ENCODE results near the gene PRPS1. TPM values are rescaled to one million over a fixed set of nuclear protein-coding genes. Genes with fewer than 3 reads are reported as not detected.
"Not testable (repeated sequence)": the region's sequence is repeated elsewhere in the genome, so short reads cannot be mapped to it uniquely, and the experiment has no call there.

The PRPS1 gene
- total and polyA plus RNA-seq, 2 experiments from 2014 or later, result 91.1 to 149 TPM

DNA sequence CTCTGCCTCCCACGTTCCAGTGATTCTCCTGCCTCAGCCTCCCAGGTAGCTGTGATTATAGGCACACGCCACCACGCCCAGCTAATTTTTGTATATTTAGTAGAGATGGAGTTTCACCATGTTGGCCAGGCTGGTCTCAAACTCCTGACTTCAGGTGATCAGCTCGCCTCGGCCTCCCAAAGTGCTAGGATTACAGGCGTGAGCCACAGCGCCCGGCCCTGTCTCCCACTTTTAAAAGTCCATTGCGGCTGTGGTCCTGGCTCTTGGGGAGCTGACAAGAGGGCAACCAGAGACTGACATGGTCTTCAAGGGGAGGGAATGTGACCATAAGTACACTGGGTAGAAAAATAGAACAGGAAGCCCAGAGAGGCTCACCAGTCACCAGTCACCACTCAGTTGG lies 42.9 kb downstream of the PRPS1 start:
- peaks cover 27% of the 10 kb centered on the region for H3K4me1 Mint-ChIP-seq
- H3K27ac Mint-ChIP-seq; H3K9me3 Mint-ChIP-seq; H3K36me3 ChIP-seq (ENCODE audit: insufficient read depth); H3K79me2 ChIP-seq (replicated peaks; ENCODE audit: insufficient read depth); H3F3A ChIP-seq (replicated peaks; ENCODE audit: low read depth); H3K4me3 ChIP-seq; H3K27me3 ChIP-seq (ENCODE audit: insufficient read depth); DNase-seq (ENCODE audit: low spot score); H4K20me1 ChIP-seq (replicated peaks; ENCODE audit: insufficient read depth); H3K9me2 ChIP-seq (ENCODE audit: insufficient read depth); H3K4me1 ChIP-seq (ENCODE audit: insufficient read depth); H3K27me3 Mint-ChIP-seq (ENCODE audit: insufficient read depth, low read depth, poor library complexity); H3K27ac ChIP-seq (ENCODE audit: low read depth); H2AFZ ChIP-seq; H3K4me2 ChIP-seq; ATAC-seq; H3K36me3 Mint-ChIP-seq (ENCODE audit: low read depth); H3K4me3 Mint-ChIP-seq: not testable (repeated sequence)

DNA sequence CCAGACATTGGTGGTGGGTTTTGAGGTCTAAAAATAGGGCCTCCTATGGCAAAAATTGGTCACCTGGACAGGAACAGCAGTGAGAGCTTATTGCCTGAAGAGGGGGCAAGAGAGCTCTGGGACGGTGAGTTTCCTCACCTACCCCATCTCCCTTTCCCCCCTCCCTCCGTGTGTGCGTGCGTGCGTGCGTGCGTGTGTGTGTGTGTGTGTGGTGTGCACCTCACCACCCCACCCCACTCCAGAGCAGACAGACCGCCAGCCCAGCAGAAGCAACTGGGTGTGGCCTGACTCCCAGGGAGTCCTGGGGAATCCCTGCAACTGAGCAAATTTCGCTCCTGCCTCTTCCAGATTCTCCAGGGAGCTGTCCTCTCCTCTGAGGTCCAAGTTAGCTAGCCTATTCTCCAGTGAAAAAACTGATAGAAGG lies 44.7 kb downstream of the PRPS1 start:
- H3K36me3 ChIP-seq (ENCODE audit: insufficient read depth), result no peaks in the 10 kb centered on the region
- ATAC-seq (peak; percentile 59), DNase-seq (ENCODE audit: low spot score) (peak; percentile 73)
- TF ChIP-seq NANOG (IDR thresholded peaks at IDR 0.05; ENCODE audit: borderline replicate concordance) (no peak), CREB1 (CRISPR knock-in tag; IDR thresholded peaks at IDR 0.05; ENCODE audit: low read depth) (peak; percentile 19; the same call in 1 of the 2 replicates), STAT1 (IDR thresholded peaks at IDR 0.05; ENCODE audit: unreplicated experiment) (no peak), EZH2phosphoT487 (IDR thresholded peaks at IDR 0.05; ENCODE audit: unreplicated experiment) (no peak)
- TF ChIP-seq, protein P1, sequence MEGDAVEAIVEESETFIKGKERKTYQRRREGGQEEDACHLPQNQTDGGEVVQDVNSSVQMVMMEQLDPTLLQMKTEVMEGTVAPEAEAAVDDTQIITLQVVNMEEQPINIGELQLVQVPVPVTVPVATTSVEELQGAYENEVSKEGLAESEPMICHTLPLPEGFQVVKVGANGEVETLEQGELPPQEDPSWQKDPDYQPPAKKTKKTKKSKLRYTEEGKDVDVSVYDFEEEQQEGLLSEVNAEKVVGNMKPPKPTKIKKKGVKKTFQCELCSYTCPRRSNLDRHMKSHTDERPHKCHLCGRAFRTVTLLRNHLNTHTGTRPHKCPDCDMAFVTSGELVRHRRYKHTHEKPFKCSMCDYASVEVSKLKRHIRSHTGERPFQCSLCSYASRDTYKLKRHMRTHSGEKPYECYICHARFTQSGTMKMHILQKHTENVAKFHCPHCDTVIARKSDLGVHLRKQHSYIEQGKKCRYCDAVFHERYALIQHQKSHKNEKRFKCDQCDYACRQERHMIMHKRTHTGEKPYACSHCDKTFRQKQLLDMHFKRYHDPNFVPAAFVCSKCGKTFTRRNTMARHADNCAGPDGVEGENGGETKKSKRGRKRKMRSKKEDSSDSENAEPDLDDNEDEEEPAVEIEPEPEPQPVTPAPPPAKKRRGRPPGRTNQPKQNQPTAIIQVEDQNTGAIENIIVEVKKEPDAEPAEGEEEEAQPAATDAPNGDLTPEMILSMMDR (conservative IDR thresholded peaks at IDR 0.05; ENCODE audit: low read depth in 2 of 2), result peak; percentile 51 to 74
- TF ChIP-seq, protein P2, sequence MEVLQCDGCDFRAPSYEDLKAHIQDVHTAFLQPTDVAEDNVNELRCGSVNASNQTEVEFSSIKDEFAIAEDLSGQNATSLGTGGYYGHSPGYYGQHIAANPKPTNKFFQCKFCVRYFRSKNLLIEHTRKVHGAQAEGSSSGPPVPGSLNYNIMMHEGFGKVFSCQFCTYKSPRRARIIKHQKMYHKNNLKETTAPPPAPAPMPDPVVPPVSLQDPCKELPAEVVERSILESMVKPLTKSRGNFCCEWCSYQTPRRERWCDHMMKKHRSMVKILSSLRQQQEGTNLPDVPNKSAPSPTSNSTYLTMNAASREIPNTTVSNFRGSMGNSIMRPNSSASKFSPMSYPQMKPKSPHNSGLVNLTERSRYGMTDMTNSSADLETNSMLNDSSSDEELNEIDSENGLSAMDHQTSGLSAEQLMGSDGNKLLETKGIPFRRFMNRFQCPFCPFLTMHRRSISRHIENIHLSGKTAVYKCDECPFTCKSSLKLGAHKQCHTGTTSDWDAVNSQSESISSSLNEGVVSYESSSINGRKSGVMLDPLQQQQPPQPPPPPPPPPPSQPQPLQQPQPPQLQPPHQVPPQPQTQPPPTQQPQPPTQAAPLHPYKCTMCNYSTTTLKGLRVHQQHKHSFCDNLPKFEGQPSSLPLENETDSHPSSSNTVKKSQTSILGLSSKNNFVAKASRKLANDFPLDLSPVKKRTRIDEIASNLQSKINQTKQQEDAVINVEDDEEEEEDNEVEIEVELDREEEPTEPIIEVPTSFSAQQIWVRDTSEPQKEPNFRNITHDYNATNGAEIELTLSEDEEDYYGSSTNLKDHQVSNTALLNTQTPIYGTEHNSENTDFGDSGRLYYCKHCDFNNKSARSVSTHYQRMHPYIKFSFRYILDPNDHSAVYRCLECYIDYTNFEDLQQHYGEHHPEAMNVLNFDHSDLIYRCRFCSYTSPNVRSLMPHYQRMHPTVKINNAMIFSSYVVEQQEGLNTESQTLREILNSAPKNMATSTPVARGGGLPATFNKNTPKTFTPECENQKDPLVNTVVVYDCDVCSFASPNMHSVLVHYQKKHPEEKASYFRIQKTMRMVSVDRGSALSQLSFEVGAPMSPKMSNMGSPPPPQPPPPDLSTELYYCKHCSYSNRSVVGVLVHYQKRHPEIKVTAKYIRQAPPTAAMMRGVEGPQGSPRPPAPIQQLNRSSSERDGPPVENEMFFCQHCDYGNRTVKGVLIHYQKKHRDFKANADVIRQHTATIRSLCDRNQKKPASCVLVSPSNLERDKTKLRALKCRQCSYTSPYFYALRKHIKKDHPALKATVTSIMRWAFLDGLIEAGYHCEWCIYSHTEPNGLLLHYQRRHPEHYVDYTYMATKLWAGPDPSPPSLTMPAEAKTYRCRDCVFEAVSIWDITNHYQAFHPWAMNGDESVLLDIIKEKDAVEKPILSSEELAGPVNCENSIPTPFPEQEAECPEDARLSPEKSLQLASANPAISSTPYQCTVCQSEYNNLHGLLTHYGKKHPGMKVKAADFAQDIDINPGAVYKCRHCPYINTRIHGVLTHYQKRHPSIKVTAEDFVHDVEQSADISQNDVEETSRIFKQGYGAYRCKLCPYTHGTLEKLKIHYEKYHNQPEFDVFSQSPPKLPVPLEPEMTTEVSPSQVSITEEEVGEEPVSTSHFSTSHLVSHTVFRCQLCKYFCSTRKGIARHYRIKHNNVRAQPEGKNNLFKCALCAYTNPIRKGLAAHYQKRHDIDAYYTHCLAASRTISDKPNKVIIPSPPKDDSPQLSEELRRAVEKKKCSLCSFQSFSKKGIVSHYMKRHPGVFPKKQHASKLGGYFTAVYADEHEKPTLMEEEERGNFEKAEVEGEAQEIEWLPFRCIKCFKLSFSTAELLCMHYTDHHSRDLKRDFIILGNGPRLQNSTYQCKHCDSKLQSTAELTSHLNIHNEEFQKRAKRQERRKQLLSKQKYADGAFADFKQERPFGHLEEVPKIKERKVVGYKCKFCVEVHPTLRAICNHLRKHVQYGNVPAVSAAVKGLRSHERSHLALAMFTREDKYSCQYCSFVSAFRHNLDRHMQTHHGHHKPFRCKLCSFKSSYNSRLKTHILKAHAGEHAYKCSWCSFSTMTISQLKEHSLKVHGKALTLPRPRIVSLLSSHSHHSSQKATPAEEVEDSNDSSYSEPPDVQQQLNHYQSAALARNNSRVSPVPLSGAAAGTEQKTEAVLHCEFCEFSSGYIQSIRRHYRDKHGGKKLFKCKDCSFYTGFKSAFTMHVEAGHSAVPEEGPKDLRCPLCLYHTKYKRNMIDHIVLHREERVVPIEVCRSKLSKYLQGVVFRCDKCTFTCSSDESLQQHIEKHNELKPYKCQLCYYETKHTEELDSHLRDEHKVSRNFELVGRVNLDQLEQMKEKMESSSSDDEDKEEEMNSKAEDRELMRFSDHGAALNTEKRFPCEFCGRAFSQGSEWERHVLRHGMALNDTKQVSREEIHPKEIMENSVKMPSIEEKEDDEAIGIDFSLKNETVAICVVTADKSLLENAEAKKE (CRISPR knock-in tag; IDR thresholded peaks at IDR 0.05), result no peak
- Mint-ChIP-seq H3K4me1 (peaks cover 27% of the 10 kb centered on the region), H3K9me3 (no peaks in the 10 kb centered on the region), H3K36me3 (ENCODE audit: low read depth) (no peaks in the 10 kb centered on the region), H3K4me3 (no peak overlapping the region), H3K27me3 (ENCODE audit: insufficient read depth, low read depth, poor library complexity) (peaks cover 3% of the 10 kb centered on the region), H3K27ac (no peak overlapping the region)
- H3F3A ChIP-seq (replicated peaks; ENCODE audit: low read depth), result no peaks in the 10 kb centered on the region
- no peak overlapping the region for H3K27ac ChIP-seq (ENCODE audit: low read depth)
- no peaks in the 10 kb centered on the region for H3K79me2 ChIP-seq (replicated peaks; ENCODE audit: insufficient read depth)
- H3K4me3 ChIP-seq, result peak overlapping the region; percentile 41; the same call in 1 of the 2 replicates
- H3K9me2 ChIP-seq (ENCODE audit: insufficient read depth), result no peaks in the 10 kb centered on the region
- H3K27me3 ChIP-seq (ENCODE audit: insufficient read depth), result no peaks in the 10 kb centered on the region
- no peak overlapping the region for H2AFZ ChIP-seq
- H3K4me2 ChIP-seq, result peak overlapping the region; percentile 69; the same call in 1 of the 2 replicates
- H3K4me1 ChIP-seq (ENCODE audit: insufficient read depth), result peaks cover 11% of the 10 kb centered on the region; the same call in 1 of the 2 replicates
- H4K20me1 ChIP-seq (replicated peaks; ENCODE audit: insufficient read depth), result no peaks in the 10 kb centered on the region
